Immature natural killer cell (primary cell): ENCODE measurements around the gene USP31. TPM values are rescaled to one million over a fixed set of nuclear protein-coding genes. Genes with fewer than 3 reads are reported as not detected.

Experiments used
- DNase-seq, 3 donors: peaks; one replicate each; pipeline ENCODE4 v3.0.0; 2022; ENCODE audit warnings: mixed read lengths in 1 of 3
- H3K27ac Mint-ChIP-seq, 6 donors: one replicate each; pipeline ENCODE4 v1.8.0; 2020; ENCODE audit warnings: mixed read lengths in 6 of 6, mild to moderate bottlenecking in 5 of 6, inconsistent platforms in 4 of 6, moderate library complexity in 3 of 6
- H3K27me3 Mint-ChIP-seq, 3 donors: one replicate each; pipeline ENCODE4 v1.8.0; 2020 to 2021; ENCODE audit warnings: low read depth in 3 of 3, mild to moderate bottlenecking in 3 of 3, mixed read lengths in 3 of 3, moderate library complexity in 3 of 3, inconsistent platforms in 1 of 3
- H3K36me3 Mint-ChIP-seq, 3 donors: one replicate each; pipeline ENCODE4 v1.8.0; 2020; ENCODE audit warnings: mixed read lengths in 3 of 3, inconsistent platforms in 2 of 3, mild to moderate bottlenecking in 2 of 3
- H3K4me1 Mint-ChIP-seq, 2 donors: one replicate each; pipeline ENCODE4 v1.8.0; 2020; ENCODE audit warnings: inconsistent platforms in 2 of 2, mild to moderate bottlenecking in 2 of 2, mixed read lengths in 2 of 2, moderate library complexity in 1 of 2
- H3K4me3 Mint-ChIP-seq, 5 donors: one replicate each; pipeline ENCODE4 v1.8.0; 2020; ENCODE audit warnings: mild to moderate bottlenecking in 5 of 5, mixed read lengths in 5 of 5, inconsistent platforms in 3 of 5, moderate library complexity in 3 of 5
- H3K9me3 Mint-ChIP-seq, 6 donors: one replicate each; pipeline ENCODE4 v1.8.0; 2020; ENCODE audit warnings: mild to moderate bottlenecking in 6 of 6, mixed read lengths in 6 of 6, inconsistent platforms in 4 of 6, moderate library complexity in 3 of 6
- polyA plus RNA-seq, 3 donors: library from polyadenylated mRNA; unstranded; fragments of 300-500 nt; fragmentation: Illumina TruSeq; gene quantifications; one replicate each; pipeline ENCODE4 v1.2.3, GENCODE V29; 2021

USP31 gene
- under 1 TPM; 0.31 to 0.53 (median 0.49) TPM for polyA plus RNA-seq

GRCh38 chr16:23149267-23149992, at the start of gene USP31:
Gene USP31, minus strand, starts transcription at chr16:23149452. Its CDS starts 182 bp downstream, at chr16:23149270.
- Mint-ChIP-seq H3K9me3 (no peaks in the 10 kb centered on the region), H3K36me3 (no peaks in the 10 kb centered on the region), H3K27ac (peak within 1 kb of the TSS; percentile 69 to 94 (median 84)), H3K27me3 (peaks cover 3 to 11% (median 11%) of the 10 kb centered on the region in 3 donors), H3K4me3 (peak within 1 kb of the TSS; percentile 92 to 98 (median 94)), H3K4me1 (peaks cover 22% of the 10 kb centered on the region in 2 donors)
- peak; percentile 86 to 88 (median 87) for DNase-seq

DNA sequence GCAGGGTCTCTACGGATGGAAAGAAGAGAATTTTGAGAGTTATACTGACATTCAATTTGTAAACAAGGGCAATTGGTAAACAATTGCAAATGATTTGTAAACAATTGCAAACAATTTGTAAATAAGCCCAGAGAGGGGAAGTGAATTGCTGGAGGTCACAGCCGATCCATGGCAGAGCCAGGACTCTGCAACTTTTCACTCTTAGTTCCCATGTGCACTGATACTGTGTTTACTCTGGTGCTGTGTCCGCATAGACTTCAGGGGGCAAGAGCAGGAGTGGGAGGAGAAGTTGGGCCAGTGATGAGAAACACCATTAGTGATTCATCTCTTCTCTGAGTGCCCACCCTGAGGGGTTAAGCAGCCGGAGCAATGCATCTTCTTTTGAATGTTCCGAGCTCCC, 47.3 kb upstream of the USP31 start:
- no peak overlapping the region for H3K27ac Mint-ChIP-seq
- no peaks in the 10 kb centered on the region for H3K36me3 Mint-ChIP-seq
- peaks cover 5 to 8% (median 8%) of the 10 kb centered on the region in 3 donors for H3K27me3 Mint-ChIP-seq
- H3K9me3 Mint-ChIP-seq = no peaks in the 10 kb centered on the region
- DNase-seq = no peak
- peaks cover 0 to 5% of the 10 kb centered on the region in 2 donors for H3K4me1 Mint-ChIP-seq
- H3K4me3 Mint-ChIP-seq = no peak overlapping the region

DNA sequence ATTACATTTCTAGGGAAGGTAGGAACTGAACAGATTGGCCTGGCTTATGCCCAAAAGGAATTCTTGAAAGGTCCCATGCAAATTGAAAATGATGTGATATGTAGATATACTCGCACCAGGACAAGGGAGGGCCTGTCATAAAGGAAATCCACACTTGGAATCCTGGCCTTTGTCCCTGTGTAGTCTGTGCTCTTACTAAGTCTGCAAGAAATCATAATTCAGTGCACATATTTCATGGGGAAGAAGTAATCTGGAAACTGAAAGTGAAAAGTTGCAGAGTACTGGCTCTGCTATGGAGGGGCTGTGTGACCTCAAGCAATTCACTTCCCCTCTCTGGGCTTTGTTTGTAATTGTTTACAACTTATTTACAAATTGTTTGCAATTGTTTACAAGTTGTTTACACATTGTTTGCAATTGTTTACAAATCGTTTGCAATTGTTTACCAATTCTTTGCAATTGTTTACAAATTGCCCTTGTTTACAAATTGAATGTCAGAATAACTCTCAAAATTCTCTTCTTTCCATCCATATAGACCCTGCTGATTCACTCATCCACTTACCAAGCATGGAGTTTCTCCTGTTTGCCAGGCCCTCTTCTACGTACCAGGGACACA, 46.2 kb upstream of the USP31 start:
- Mint-ChIP-seq H3K4me1 (peaks cover 0 to 5% of the 10 kb centered on the region in 2 donors), H3K4me3 (no peak overlapping the region), H3K27ac (no peak overlapping the region), H3K27me3 (peaks cover 6 to 8% (median 8%) of the 10 kb centered on the region in 3 donors), H3K36me3 (no peaks in the 10 kb centered on the region), H3K9me3 (no peaks in the 10 kb centered on the region)
- no peak for DNase-seq

- H3K36me3 Mint-ChIP-seq = no peaks in the 10 kb centered on the region
- peaks cover 2 to 9% (median 8%) of the 10 kb centered on the region in 3 donors for H3K27me3 Mint-ChIP-seq
- peaks cover 0 to 5% of the 10 kb centered on the region in 2 donors for H3K4me1 Mint-ChIP-seq
- no peak overlapping the region for H3K4me3 Mint-ChIP-seq
- H3K9me3 Mint-ChIP-seq = no peaks in the 10 kb centered on the region
- no peak for DNase-seq
- H3K27ac Mint-ChIP-seq = no peak overlapping the region
Measured at GRCh38 chr16:23194497-23195221, 45.4 kb upstream of the USP31 start.

GRCh38 chr16:23188911-23189310, 39.7 kb upstream of the USP31 start:
- Mint-ChIP-seq H3K27ac (no peak overlapping the region), H3K36me3 (no peaks in the 10 kb centered on the region), H3K9me3 (no peaks in the 10 kb centered on the region), H3K4me1 (no peaks in the 10 kb centered on the region), H3K4me3 (no peak overlapping the region), H3K27me3 (peaks cover 8 to 34% (median 10%) of the 10 kb centered on the region in 3 donors)
- no peak for DNase-seq

GRCh38 chr16:23187341-23187740, 38.1 kb upstream of the USP31 start:
- no peaks in the 10 kb centered on the region for H3K9me3 Mint-ChIP-seq

GRCh38 chr16:23186171-23186570, 36.9 kb upstream of the USP31 start:
- H3K27ac Mint-ChIP-seq = no peak overlapping the region

More at GRCh38 chr16:23187341-23187740, 38.1 kb upstream of the USP31 start:
- no peak for DNase-seq
- no peaks in the 10 kb centered on the region for H3K36me3 Mint-ChIP-seq
- peaks cover under 1 to 2% of the 10 kb centered on the region in 2 donors for H3K4me1 Mint-ChIP-seq
- no peak overlapping the region for H3K4me3 Mint-ChIP-seq
- H3K27ac Mint-ChIP-seq = no peak overlapping the region
- H3K27me3 Mint-ChIP-seq = peaks cover 8 to 39% (median 12%) of the 10 kb centered on the region in 3 donors

DNA sequence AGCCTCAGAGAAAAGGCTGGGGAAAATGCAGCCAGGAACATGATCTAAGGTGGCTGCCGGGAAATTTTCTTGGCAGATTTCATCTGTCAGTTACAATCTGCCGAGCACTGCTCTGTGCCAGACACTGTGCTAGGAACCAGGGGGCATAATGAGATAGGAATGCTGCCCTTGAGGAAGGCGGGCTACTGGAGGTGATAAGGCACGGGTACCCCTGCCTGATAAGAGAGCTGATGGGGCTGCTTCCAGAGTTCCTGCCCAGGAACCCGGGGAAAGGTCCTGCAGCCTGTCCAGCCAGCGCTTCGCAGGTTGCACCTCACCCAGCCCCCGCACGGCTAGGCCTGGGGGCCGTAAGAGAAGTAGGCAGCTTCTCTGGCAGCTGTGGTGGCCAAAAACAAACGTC, 36.4 kb upstream of the USP31 start:
- Mint-ChIP-seq H3K9me3 (peaks cover 0 to 2% (median 0%) of the 10 kb centered on the region in 6 donors), H3K27me3 (peaks cover 7 to 45% (median 10%) of the 10 kb centered on the region in 3 donors), H3K4me3 (no peak overlapping the region), H3K4me1 (peaks cover 11 to 13% of the 10 kb centered on the region in 2 donors), H3K27ac (no peak overlapping the region), H3K36me3 (peaks cover 0 to 5% (median 0%) of the 10 kb centered on the region in 3 donors)
- DNase-seq = no peak

More at GRCh38 chr16:23186171-23186570, 36.9 kb upstream of the USP31 start:
- H3K4me1 Mint-ChIP-seq = peaks cover 11 to 12% of the 10 kb centered on the region in 2 donors
- no peak for DNase-seq
- peaks cover 0 to 2% (median 0%) of the 10 kb centered on the region in 6 donors for H3K9me3 Mint-ChIP-seq
- H3K36me3 Mint-ChIP-seq = peaks cover 0 to 5% (median 0%) of the 10 kb centered on the region in 3 donors
- no peak overlapping the region for H3K4me3 Mint-ChIP-seq
- peaks cover 8 to 43% (median 10%) of the 10 kb centered on the region in 3 donors for H3K27me3 Mint-ChIP-seq

DNA sequence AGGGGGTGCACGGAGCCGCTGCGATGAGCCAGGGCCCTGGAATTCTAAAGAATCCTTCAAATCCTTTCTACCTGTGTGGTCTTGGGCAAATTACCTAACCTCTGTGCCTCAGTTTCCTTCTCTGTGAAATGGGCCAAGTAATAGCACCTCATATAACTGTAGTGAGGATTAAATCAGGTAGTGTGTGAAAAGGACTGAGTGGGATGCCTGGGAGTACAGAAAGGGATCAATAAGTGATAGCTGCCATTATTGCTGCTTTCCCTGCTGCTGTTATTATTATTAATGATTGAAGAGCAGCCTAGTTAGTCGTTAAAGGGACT, 34.3 kb upstream of the USP31 start:
- peaks cover 9 to 40% (median 10%) of the 10 kb centered on the region in 3 donors for H3K27me3 Mint-ChIP-seq

DNA sequence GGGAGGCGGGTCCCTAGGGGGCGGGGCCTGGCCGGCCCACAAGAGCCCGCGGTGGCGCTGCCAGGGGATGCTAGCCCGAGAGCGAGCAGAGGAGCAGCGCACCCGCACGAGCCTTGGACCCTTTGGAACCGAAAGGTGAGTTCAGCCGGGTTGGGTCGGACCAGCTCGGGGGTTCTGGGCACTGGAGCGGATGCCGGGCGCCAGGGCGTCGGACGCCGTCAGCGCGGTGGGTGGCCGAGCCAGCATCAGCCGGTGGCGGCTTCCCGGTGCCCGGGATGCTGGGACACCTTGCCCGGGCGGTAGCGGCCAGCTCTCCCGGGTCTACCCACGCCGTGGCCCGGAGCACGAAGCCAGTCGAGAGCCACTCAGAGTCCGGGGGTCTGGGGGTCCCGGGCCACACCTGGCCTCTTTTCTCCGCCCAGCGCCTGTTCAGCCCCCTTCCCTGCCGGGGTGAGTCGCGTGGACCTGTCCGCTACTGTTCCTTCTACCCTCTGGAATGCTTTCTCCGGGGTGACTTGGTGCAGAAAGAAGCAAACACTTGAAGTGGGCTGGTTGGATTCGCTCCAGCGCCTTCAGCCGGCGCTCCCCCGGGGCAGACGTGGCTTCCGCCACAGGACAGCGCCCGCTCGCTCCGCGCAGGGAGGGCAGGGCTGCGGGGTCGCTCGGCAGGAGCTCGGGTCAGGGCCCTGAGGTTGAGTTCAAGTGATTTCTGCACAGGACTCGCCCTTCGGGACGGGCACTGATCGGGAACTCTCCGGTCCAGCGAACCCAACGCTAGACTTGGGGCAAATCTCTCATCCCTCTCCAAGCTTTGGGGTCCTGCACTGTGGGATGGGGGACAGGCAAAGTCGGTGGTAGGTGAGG, 33.7 kb upstream of the USP31 start, which contains the start of gene SCNN1G:
TSS of gene SCNN1G (plus strand) at position 67 of the 864 bp plus-strand sequence. CDS start 3,527 bp downstream, outside the sequence.
- peaks cover 9 to 41% (median 10%) of the 10 kb centered on the region in 3 donors for H3K27me3 Mint-ChIP-seq
- H3K4me1 Mint-ChIP-seq = peaks cover 11 to 13% of the 10 kb centered on the region in 2 donors
- H3K27ac Mint-ChIP-seq = peak within 1 kb of the TSS in 1 of 6 donors; percentile 76
- H3K9me3 Mint-ChIP-seq = peaks cover 0 to 2% (median 0%) of the 10 kb centered on the region in 6 donors
- no peak for DNase-seq
- H3K36me3 Mint-ChIP-seq = peaks cover 0 to 5% (median 0%) of the 10 kb centered on the region in 3 donors
- H3K4me3 Mint-ChIP-seq = peak within 1 kb of the TSS; percentile 35 to 76 (median 58)

More for the DNA sequence above, 34.3 kb upstream of the USP31 start:
- peaks cover 0 to 2% (median 0%) of the 10 kb centered on the region in 6 donors for H3K9me3 Mint-ChIP-seq
- peak overlapping the region in 2 of 5 donors; percentile 4 to 44 for H3K4me3 Mint-ChIP-seq
- DNase-seq = no peak
- no peak overlapping the region for H3K27ac Mint-ChIP-seq
- H3K36me3 Mint-ChIP-seq = peaks cover 0 to 5% (median 0%) of the 10 kb centered on the region in 3 donors
- H3K4me1 Mint-ChIP-seq = peaks cover 11 to 13% of the 10 kb centered on the region in 2 donors

DNA sequence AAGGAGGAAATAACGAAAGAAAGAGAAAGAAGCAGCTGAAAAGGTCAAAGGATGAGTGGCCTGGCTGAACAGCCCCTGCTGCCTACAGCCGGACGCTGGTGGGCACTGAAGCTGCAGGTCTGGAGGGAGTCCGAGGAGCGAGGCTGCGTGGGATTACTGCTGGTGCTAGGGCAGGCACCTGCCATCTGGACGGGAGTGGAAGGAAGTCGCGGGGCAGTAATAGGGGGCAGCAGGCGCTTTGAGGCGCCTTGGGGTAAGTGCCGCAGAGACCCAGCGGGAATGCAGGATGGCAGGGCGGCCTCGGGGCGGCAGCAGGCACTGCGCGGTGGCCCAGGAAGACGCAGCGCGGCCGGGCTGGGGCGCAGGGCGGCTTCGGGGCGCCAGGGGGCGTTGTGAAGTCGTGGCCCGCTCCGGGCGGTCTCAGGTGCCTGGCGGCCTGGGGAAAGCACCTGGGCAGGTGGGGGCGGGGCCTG, 33.0 kb upstream of the USP31 start:
- H3K27me3 Mint-ChIP-seq = peaks cover 6 to 35% (median 9%) of the 10 kb centered on the region in 3 donors
- peak overlapping the region; percentile 33 to 76 (median 52) for H3K4me3 Mint-ChIP-seq
- H3K4me1 Mint-ChIP-seq = peaks cover 11 to 13% of the 10 kb centered on the region in 2 donors
- peak overlapping the region in 1 of 6 donors; percentile 76 for H3K27ac Mint-ChIP-seq
- peak; percentile 15 to 31 (median 28) for DNase-seq
- H3K9me3 Mint-ChIP-seq = peaks cover 0 to 2% (median 0%) of the 10 kb centered on the region in 6 donors
- H3K36me3 Mint-ChIP-seq = peaks cover 0 to 5% (median 0%) of the 10 kb centered on the region in 3 donors

DNA sequence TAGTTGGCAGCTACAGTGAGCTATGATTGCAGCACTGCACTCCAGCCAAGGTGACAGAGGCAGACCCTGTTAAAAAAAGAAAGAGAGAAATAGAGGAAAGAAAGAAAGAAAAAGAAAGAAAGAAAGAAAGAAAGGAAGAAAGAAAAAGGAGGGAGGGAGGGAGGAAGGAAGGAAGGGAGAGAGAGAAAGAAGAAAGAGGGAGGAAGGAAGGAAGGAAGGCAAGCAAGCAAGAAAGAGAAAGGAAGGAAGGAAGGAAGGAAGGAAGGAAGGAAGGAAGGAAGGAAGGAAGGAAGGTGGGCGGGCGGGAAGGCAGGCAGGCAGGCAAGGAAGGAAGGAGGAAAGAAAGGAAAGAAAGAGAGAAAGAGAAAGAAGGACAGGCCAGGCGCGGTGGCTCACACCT, 32.3 kb upstream of the USP31 start:
- peaks cover 0 to 5% (median 0%) of the 10 kb centered on the region in 3 donors for H3K36me3 Mint-ChIP-seq
- DNase-seq = no peak
- H3K4me1 Mint-ChIP-seq = peaks cover 11 to 13% of the 10 kb centered on the region in 2 donors
- H3K4me3 Mint-ChIP-seq = peak overlapping the region in 2 of 5 donors; percentile 3 to 58
- H3K27me3 Mint-ChIP-seq = peaks cover 6 to 35% (median 9%) of the 10 kb centered on the region in 3 donors
- peaks cover 0 to 2% (median 0%) of the 10 kb centered on the region in 6 donors for H3K9me3 Mint-ChIP-seq
- no peak overlapping the region for H3K27ac Mint-ChIP-seq
